Fibroblast of skin of left quadriceps (primary cell): ENCODE measurements around the gene HOXA4.

ENCODE experiments used
- DNase-seq, 2 experiments: peaks; one replicate each; pipeline ENCODE4 v3.0.0-alpha.2; 2013; ENCODE audit warnings: low read depth in 2 of 2

The HOXA4 gene

GRCh38 chr7:27116962-27117886 lies 13.3 kb downstream of the HOXA4 start:
- no peak for DNase-seq

- DNase-seq, result no peak
Measured at GRCh38 chr7:27116031-27116961, 14.3 kb downstream of the HOXA4 start.

- DNase-seq, result no peak
Measured at GRCh38 chr7:27115221-27116026, 15.1 kb downstream of the HOXA4 start.

DNA sequence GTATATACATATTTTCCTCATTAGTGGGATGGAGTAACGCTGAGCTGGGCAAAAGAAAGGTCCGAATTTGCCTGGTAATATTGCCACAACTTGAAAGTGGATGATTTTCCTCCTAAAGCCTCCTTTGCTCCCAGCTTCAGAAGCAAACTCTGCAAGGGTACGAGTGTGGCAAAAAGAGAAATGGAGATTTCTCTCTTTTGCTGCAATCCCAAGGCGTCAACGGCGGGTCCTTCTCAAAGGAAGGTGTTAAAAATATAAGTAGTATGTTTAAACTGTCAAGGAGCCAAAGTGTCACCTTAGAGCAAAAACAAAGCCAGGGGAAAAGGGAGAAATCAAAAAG lies 15.7 kb downstream of the HOXA4 start:
- DNase-seq, result no peak

GRCh38 chr7:27113991-27114769 lies 16.4 kb downstream of the HOXA4 start:
- no peak for DNase-seq

GRCh38 chr7:27112955-27113949 lies 17.3 kb downstream of the HOXA4 start:
- peak in 1 of 2 experiments; percentile 37 for DNase-seq

DNA sequence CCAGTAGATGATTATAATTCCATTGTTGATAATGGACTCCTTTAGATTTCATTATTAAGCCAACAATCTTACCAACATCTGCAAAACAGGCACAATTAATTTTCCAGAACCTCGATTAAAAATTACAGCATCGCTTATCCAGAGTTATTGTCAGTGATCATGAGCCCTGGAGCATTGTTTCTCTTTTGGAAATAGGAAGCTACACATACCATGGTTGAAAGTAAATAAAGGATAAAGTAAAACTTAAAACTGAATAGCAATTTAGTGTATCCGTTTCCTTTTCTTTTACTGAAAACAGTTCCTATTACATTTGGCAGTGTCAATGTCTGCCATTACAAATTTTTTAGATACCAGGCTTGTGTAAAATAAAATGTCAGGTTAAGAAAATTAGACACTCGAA lies 18.2 kb downstream of the HOXA4 start:
- no peak for DNase-seq

GRCh38 chr7:27111751-27112277 lies 18.7 kb downstream of the HOXA4 start:
- DNase-seq, result no peak

DNA sequence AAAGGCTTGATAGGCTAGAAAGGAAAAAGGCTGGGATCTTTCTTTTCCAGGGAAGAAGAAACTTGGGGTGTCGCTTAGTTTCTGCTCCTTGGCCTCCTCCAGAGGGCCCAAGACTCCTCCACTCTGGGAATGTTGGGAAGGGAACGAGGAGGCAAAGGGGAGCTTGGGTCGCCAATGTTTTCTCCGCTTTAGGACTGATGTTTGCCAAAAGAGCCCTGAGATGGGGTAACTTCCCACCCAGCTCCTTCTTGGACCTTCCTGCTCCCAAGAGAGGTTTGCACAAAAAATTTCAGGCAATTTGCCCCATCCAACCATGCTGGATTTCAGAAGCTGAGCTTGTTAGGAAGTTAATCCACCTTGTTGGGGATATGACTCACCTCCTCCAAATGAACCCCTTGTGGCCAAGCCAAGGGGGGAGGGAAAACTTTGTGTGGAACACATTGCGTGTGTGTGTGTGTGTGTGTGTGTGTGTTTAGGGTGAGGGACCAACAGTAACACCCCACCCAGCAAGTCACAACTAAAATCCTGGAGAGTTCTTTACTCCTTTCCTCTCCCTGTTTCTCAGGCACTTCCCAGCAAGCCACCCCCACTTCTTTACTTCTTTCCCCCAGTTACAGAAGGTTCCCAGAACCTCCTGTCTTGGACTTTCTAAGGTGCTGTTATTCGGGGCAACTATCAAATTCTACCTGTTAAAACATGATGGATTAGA lies 19.4 kb downstream of the HOXA4 start:
- peak; percentile 47 to 49 for DNase-seq

DNA sequence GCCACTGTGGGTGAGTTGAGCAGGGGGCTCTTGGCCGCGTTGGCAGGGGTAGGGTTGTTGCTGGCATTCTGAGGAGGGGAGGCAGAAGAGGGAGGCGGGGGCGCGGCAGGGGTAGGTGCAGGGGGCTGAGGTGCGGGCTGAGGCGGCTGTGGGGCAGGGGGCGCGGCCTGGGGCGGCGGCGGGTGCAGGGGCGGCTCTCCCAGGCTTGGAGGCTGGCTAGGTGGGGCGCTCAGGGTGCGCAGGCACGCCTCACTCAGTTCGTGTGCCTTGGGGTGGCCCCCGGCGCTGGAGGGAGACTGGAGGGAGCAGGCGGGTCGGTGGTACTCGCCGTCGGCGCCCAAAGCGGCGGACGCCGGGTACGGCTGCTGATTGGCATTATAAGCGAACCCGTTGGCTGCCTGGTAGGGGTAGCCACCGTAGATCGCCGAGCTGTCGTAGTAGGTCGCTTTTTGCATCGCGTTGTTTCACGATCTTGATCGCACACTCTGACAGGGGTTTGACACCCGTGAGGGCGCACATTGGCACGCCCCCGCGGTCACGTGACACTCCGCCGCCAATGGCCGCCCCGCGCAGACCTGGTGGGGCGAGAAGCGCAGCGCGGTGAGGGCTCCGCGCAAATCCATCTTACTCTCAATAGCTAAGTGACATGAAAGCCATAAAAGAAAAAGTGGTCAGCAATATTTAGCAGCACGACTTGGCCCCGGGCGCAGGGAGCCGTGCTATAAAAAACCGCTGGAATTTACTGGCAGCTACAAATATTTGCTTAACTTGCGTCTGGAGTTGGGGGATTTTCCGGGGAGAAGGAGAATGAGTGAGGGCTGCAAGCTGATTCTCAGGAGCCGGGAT lies 20.1 kb downstream of the HOXA4 start:
- peak; percentile 43 to 48 for DNase-seq

DNA sequence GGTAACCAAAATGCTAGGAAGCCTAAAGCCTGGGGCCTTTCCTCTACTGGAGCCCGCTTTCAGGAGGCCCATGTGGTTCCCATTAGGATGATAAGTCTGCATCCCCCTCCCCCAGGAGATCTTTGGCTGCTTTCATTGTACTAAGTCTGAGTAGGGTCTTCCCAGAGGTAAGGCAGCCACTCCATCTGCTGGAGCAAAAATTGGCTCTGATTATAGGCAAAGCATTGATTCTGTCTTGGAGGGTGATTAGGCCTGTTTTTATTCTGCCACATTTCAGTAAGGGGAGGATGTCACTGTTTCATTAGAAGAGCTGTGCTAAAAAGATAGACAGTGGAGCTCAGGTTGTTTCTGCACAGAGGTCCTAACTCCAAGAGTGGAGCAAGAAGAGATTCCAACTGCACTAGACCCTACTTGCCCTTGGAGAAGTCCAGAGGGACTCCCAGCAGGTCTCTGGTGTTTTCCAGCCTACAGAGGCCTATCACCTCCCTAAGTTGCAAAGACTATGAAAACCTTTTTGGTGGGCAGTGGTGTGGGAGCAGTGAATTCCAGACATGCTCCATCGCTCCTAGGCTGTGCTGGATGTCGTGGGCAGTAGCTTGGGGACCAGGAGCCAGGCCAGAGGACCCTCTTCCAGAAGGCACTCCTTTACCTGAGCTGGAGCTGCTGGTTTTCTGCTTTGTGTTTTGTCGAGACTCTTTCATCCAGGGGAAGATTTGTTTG lies 20.9 kb downstream of the HOXA4 start:
- DNase-seq, result no peak

DNA sequence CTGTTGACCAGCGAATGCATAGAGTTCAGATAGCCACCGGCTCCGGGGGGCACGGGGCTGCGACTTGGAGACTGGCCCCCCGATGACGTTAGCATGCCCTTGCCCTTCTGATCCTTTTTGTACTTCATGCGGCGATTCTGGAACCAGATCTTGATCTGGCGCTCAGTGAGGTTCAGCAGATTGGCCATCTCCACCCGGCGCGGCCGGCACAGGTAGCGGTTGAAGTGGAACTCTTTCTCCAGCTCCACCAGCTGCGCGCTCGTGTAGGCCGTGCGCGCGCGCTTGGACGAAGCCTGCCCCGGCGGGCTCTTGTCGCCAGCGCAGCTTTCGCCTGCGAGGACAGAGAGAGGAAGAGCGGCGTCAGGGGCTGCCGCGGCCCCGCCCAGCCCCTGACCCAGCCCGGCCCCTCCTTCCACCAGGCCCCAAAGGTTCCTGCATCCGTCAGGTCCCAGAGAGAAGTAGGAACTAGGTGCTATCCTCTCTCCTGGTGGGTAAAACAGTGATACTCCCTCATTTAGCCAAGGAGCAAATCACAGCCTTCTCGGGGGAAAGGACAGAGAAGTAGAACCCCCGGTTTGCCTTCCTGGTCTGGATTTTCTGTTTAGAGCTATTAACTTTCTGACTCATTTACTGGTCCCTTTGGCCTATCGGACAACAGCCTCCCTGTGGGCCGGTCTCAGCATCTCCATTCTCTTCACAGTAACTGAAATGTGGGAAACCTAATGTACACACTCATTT lies 22.0 kb downstream of the HOXA4 start:
- no peak for DNase-seq

DNA sequence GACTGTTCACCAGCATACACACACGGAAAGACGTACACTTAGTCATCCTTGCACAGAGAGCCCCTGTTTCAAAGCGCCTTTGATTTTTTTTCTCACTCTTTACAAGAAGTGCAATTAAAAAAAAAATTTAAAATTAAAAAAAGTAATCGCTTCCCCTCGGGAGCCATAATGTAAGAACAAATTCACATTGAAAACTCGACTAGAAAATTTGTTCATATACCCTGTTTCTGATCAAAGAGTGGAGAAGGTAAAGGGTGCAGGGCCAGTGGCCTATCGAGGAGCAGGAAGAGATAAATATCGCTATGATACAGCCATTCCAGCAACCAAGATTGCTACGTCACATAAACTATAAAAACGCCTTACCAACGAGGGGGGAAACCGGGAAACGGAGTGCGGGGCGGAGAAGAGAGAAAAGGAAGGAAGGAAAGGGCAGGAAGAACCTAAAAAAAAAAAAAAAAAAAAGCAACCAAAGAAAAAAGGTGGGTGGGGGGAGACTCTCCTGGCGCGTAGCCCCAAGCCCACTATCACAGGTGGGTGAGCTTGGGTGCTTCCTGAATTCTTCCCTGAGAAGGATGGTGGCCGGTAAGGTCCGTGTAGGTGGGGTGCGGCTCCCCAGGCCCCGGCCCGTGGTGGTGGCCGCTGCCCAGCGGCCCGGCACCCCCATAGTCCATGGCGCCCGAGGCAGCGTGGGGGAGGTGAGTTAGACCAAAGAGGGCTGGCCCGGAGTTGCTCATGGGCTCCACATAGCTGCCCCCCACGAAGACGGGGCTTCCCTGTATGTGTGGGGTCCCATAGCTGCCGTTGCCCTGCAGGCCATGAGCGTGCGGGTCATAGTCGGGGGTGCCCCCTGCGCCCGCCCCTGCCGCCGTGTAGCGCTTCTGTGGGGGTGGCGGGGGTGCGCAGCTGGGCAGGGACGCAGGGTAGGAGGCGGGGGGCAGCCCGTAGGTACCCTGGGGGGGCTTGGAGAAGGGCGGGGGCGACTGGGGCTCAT lies 22.9 kb downstream of the HOXA4 start:
- DNase-seq, result no peak

DNA sequence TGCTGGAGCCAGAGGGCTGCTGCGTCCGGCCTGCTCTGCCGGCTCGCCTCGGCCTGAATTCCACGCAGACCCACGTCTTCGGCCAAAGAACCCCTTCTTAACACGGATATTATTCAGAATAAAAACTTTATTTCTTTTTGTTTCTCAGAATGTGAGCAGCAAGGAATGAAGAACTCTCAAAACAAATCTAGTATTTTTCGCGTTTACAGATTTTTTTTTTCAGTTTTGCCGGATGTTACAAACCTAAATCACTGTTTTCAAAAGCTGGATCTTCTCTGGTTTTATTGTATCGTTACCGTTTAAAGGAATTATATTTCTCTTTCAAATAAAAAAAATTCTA lies 23.7 kb downstream of the HOXA4 start:
- no peak for DNase-seq

DNA sequence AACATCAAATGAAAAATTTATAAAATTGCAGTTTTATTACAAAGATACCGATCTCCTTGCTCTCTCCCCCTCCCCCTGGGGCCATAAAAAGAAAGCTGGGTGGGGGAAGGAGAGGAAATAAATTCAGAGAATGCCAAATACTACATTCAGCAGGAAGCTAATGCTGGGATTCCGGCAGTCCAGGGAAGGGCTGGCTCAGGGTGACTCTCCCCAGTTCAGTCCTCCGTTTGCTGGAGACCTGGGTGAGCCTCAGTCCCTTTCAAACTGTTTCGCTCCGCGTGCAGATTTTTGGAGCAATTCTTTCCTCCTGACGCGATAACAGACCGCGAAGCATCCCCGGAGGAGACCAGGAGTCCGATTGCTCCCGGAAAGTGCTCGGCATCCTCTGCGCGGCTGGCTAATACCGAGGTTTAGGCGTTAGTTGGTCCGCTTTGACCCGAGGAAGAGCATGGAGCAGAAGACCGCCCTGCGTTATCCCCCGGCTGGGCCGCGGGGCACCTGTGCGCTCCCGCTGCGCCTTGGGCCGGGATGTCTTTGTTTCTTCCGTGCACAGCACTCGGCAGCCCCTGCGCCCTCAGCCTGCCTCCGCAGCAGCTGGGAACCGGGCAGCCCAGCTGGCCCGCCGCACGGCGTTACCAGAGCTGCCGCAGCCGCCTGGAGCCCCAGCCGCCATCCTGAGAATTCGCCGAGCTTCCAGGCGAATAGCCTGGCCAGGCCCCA lies 24.2 kb downstream of the HOXA4 start:
- no peak for DNase-seq
